Measurements from ENCODE around the gene BDH2. TPM values are rescaled to one million over a fixed set of nuclear protein-coding genes. Genes with fewer than 3 reads are reported as not detected.

The BDH2 gene
- total and polyA plus RNA-seq, 2 experiments from 2014 or later = 86.4 to 137 TPM

DNA sequence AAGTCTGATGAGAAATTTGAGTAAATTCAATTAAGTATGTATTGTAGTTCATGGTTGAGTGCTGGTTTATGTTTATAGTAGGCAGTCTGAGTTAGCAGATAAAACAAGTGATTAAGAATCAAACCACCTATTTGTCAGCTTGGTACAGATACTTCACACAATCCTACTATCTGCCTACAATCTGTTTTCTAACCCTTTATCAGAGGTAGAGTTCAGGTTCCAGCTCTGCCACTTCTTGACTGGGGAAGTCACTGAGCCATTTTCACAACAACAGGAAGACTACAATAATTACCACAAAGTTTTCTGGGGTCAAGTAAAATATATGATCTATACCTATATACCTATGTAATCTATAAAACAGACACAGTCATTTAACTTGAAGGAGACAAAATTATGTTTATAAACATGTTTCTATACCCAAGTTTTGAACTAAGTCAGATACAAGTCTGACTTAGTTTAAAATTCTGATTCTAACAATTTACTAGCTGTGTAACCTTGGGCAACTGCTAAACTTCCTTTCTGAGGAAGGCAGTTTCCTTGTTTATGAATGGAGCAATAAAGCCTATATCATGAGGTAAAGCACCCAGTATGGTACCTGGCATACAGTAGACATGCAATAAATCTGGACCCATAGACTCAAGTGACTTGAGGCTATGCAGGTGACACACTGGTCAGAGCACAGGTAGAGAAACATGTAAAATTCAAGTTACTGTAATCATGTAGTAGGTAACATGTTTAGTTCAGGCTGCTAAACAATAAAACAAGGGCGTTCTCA, 37.2 kb upstream of the BDH2 start:
- Histone ChIP-seq H3K4me3 (no peak overlapping the region), H2AFZ (no peak overlapping the region), H3K4me2 (no peak overlapping the region), H3K9me3 (ENCODE audit: low read depth) (no peaks in the 10 kb centered on the region), H3K36me3 (replicated peaks; ENCODE audit: insufficient read depth, low read depth) (no peaks in the 10 kb centered on the region), H3K27me3 (no peaks in the 10 kb centered on the region), H3K4me1 (ENCODE audit: insufficient read depth) (no peaks in the 10 kb centered on the region), H3K9me2 (replicated peaks; ENCODE audit: insufficient read depth) (no peaks in the 10 kb centered on the region), H3K79me2 (no peaks in the 10 kb centered on the region), H4K20me1 (ENCODE audit: insufficient read depth, poor library complexity, severe bottlenecking) (no peaks in the 10 kb centered on the region), H3K27ac (no peak overlapping the region)
- TF ChIP-seq CTCF (IDR thresholded peaks at IDR 0.05; ENCODE audit: poor library complexity) (no peak), EZH2 (IDR thresholded peaks at IDR 0.05; ENCODE audit: borderline replicate concordance) (no peak), EZH2phosphoT487 (IDR thresholded peaks at IDR 0.05; ENCODE audit: low read depth, severe bottlenecking, unreplicated experiment) (no peak)
- DNase-seq (ENCODE audit: low spot score) = no peak
- 54% methylated on average over 1 of the region's 1 CpG for WGBS (ENCODE audit: low lambda C conversion rate, missing lambda C conversion rate)

DNA sequence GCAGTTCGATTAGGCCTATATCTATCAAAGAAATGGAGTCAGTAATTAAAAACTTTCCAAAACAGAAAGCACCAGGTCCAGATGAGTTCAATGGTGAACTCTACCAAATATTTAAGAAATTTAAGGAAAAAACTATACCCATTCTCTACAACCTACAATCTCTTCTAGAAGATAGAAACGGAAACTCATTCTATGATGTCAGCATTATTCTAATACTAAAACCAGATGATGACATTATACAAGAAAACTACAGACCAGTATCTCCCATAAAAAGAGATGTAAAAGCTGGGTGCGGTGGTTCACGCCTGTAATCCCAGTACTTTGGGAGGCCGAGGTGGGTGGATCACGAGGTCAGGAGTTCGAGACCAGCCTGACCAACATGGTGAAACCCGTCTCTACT, 29.5 kb upstream of the BDH2 start:
- 92% methylated on average over 8 of the region's 8 CpGs for WGBS (ENCODE audit: low lambda C conversion rate, missing lambda C conversion rate)
- Histone ChIP-seq H3K27ac (no peak overlapping the region), H3K36me3 (replicated peaks; ENCODE audit: insufficient read depth, low read depth) (no peaks in the 10 kb centered on the region), H4K20me1 (ENCODE audit: insufficient read depth, poor library complexity, severe bottlenecking) (no peaks in the 10 kb centered on the region), H3K79me2 (no peaks in the 10 kb centered on the region), H3K4me3 (no peak overlapping the region), H3K9me3 (ENCODE audit: low read depth) (no peaks in the 10 kb centered on the region), H3K4me2 (no peak overlapping the region), H2AFZ (no peak overlapping the region), H3K27me3 (no peaks in the 10 kb centered on the region), H3K9me2 (replicated peaks; ENCODE audit: insufficient read depth) (no peaks in the 10 kb centered on the region), H3K4me1 (ENCODE audit: insufficient read depth) (no peaks in the 10 kb centered on the region)
- no peak for DNase-seq (ENCODE audit: low spot score)
- no peak for TF ChIP-seq EZH2phosphoT487 (IDR thresholded peaks at IDR 0.05; ENCODE audit: low read depth, severe bottlenecking, unreplicated experiment)
- TF ChIP-seq EZH2 (IDR thresholded peaks at IDR 0.05; ENCODE audit: borderline replicate concordance) = no peak
- no peak for TF ChIP-seq CTCF (IDR thresholded peaks at IDR 0.05; ENCODE audit: poor library complexity)

DNA sequence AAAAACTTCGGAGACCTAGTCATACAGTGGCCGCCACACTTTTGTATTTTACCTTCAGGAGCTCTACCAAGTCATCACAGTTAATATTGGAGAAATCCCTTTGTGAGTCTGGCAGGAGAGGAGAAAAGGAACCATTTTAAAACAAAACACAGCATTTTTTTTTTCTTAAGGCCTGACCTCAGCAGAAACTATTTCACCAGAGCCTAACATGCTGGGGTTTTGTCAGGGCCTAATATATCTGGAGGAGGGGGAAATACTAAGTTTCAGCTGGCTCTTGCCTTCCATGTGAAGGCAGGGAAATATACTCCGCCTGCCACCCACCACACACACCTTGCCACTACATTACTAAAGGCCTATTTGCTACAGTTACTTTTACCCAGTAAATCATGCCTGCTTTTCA, 26.5 kb upstream of the BDH2 start:
- no peaks in the 10 kb centered on the region for H3K27me3 ChIP-seq
- no peak overlapping the region for H2AFZ ChIP-seq
- H3K27ac ChIP-seq = no peak overlapping the region
- no peaks in the 10 kb centered on the region for H3K36me3 ChIP-seq (replicated peaks; ENCODE audit: insufficient read depth, low read depth)
- H3K4me2 ChIP-seq = no peak overlapping the region
- no peak for DNase-seq (ENCODE audit: low spot score)
- WGBS (ENCODE audit: low lambda C conversion rate, missing lambda C conversion rate) = 100% methylated on average over 3 of the region's 3 CpGs
- no peaks in the 10 kb centered on the region for H3K9me2 ChIP-seq (replicated peaks; ENCODE audit: insufficient read depth)
- H3K79me2 ChIP-seq = no peaks in the 10 kb centered on the region
- H3K9me3 ChIP-seq (ENCODE audit: low read depth) = no peaks in the 10 kb centered on the region
- TF ChIP-seq CTCF (IDR thresholded peaks at IDR 0.05; ENCODE audit: poor library complexity) (no peak), EZH2phosphoT487 (IDR thresholded peaks at IDR 0.05; ENCODE audit: low read depth, severe bottlenecking, unreplicated experiment) (no peak), EZH2 (IDR thresholded peaks at IDR 0.05; ENCODE audit: borderline replicate concordance) (no peak)
- no peak overlapping the region for H3K4me3 ChIP-seq
- H3K4me1 ChIP-seq (ENCODE audit: insufficient read depth) = no peaks in the 10 kb centered on the region
- no peaks in the 10 kb centered on the region for H4K20me1 ChIP-seq (ENCODE audit: insufficient read depth, poor library complexity, severe bottlenecking)
